ENCODE results near the gene ADAD2.
A peak's percentile ranks its signal among the peaks of the same experiment; 100 is the strongest.

ADAD2 gene

GRCh38 chr16:84223456-84223855 is 32.5 kb downstream of the ADAD2 start:
- no peak for DNase-seq

GRCh38 chr16:84224554-84224953 is 33.6 kb downstream of the ADAD2 start:
- DNase-seq = no peak

GRCh38 chr16:84225126-84225525 is 34.2 kb downstream of the ADAD2 start:
- no peak for DNase-seq

GRCh38 chr16:84225571-84225970 is 34.6 kb downstream of the ADAD2 start:
- no peak for DNase-seq

GRCh38 chr16:84226026-84226425 is 35.1 kb downstream of the ADAD2 start:
- no peak for DNase-seq

- no peak for DNase-seq
These were observed 36.6 kb downstream of the ADAD2 start for GRCh38 chr16:84227548-84227947.

- DNase-seq = peak in 26 of 56 donors; percentile 4 to 55 (median 18)
These were observed 37.4 kb downstream of the ADAD2 start for GRCh38 chr16:84228256-84228838.

GRCh38 chr16:84229471-84229870 is 38.5 kb downstream of the ADAD2 start:
- DNase-seq = no peak

- DNase-seq = no peak
These were observed 41.1 kb downstream of the ADAD2 start for GRCh38 chr16:84232060-84232459.

GRCh38 chr16:84232969-84233368 is 42.0 kb downstream of the ADAD2 start:
- DNase-seq = no peak

GRCh38 chr16:84233748-84234147 is 42.8 kb downstream of the ADAD2 start:
- no peak for DNase-seq

GRCh38 chr16:84234321-84235241 is 43.6 kb downstream of the ADAD2 start:
- peak in 2 of 56 donors; percentile 3 to 4 for DNase-seq

GRCh38 chr16:84236671-84237070 is 45.7 kb downstream of the ADAD2 start:
- no peak for DNase-seq

- DNase-seq = no peak
These were observed 47.2 kb downstream of the ADAD2 start for GRCh38 chr16:84237994-84238750.

GRCh38 chr16:84239141-84239769 is 48.3 kb downstream of the ADAD2 start:
- DNase-seq = no peak

- DNase-seq = no peak
These were observed 49.0 kb downstream of the ADAD2 start, which contains the start of gene KCNG4 for GRCh38 chr16:84239909-84240308. Gene KCNG4 (minus strand): TSS chr16:84240012. CDS start chr16:84237485, 2,527 bp downstream.

- DNase-seq = no peak
These were observed 49.5 kb downstream of the ADAD2 start for GRCh38 chr16:84240455-84240854.

GRCh38 chr16:84241778-84242177 is 50.8 kb downstream of the ADAD2 start:
- no peak for DNase-seq

GRCh38 chr16:84242839-84243238 is 51.9 kb downstream of the ADAD2 start:
- no peak for DNase-seq

- no peak for DNase-seq
These were observed 52.8 kb downstream of the ADAD2 start for GRCh38 chr16:84243732-84244131.

GRCh38 chr16:84244728-84245127 is 53.8 kb downstream of the ADAD2 start:
- no peak for DNase-seq

Measured in nucleus accumbens (tissue), 56 donors.